Hematopoietic multipotent progenitor cell treated with erythropoietin and hydrocortisone succinate and interleukin-3 and kit ligand, for 4 days (in vitro differentiated cells): ENCODE measurements around the gene ITM2A.

ENCODE experiments used
- DNase-seq: peaks from one replicate; pipeline ENCODE4 v3.0.0-alpha.2; 2015

Gene ITM2A

GRCh38 chrX:79366873-79367749 is at the start of gene ITM2A:
ITM2A (minus strand) TSS chrX:79367334; CDS start chrX:79367215, 119 bp downstream.
- DNase-seq = peak; percentile 87

- DNase-seq = no peak
Measured at GRCh38 chrX:79415056-79415455, 47.9 kb upstream of the ITM2A start.

- no peak for DNase-seq
Measured at GRCh38 chrX:79413963-79414362, 46.8 kb upstream of the ITM2A start.

GRCh38 chrX:79412972-79413371 is 45.8 kb upstream of the ITM2A start:
- peak; percentile 73 for DNase-seq

GRCh38 chrX:79412166-79412565 is 45.0 kb upstream of the ITM2A start:
- DNase-seq = peak; percentile 2

- DNase-seq = no peak
Measured at GRCh38 chrX:79409657-79410056, 42.5 kb upstream of the ITM2A start.

GRCh38 chrX:79408623-79409322 is 41.6 kb upstream of the ITM2A start:
- DNase-seq = no peak

- DNase-seq = no peak
Measured at GRCh38 chrX:79400623-79401022, 33.5 kb upstream of the ITM2A start.

GRCh38 chrX:79375340-79375739 is 8.2 kb upstream of the ITM2A start:
- no peak for DNase-seq

- no peak for DNase-seq
Measured at GRCh38 chrX:79371640-79372039, 4.5 kb upstream of the ITM2A start.

GRCh38 chrX:79371101-79371500 is 4.0 kb upstream of the ITM2A start:
- DNase-seq = no peak

GRCh38 chrX:79369871-79370270 is 2.7 kb upstream of the ITM2A start:
- DNase-seq = no peak

- DNase-seq = no peak
Measured at GRCh38 chrX:79368441-79368840, 1.3 kb upstream of the ITM2A start.

GRCh38 chrX:79367907-79368306 is 773 bp upstream of the ITM2A start:
- DNase-seq = peak; percentile 10

- no peak for DNase-seq
Measured at GRCh38 chrX:79366556-79366872, 620 bp downstream of the ITM2A start.

- DNase-seq = no peak
Measured at GRCh38 chrX:79365591-79365990, 1.5 kb downstream of the ITM2A start.

- no peak for DNase-seq
Measured at GRCh38 chrX:79364306-79364705, 2.8 kb downstream of the ITM2A start.

- DNase-seq = no peak
Measured at GRCh38 chrX:79361192-79361870, 5.8 kb downstream of the ITM2A start.

GRCh38 chrX:79336869-79337815 is 30.0 kb downstream of the ITM2A start:
- DNase-seq = peak; percentile 8

GRCh38 chrX:79330022-79330421 is 37.1 kb downstream of the ITM2A start:
- DNase-seq = no peak

GRCh38 chrX:79325263-79325958 is 41.7 kb downstream of the ITM2A start:
- DNase-seq = no peak
